ENCODE measurements around the gene COL1A1. TPM values are rescaled to one million over a fixed set of nuclear protein-coding genes. Genes with fewer than 3 reads are reported as not detected.
A peak's percentile ranks its signal among the peaks of the same experiment; 100 is the strongest.

The COL1A1 gene
- total RNA-seq, 6 donors from 2014 or later = 15.4 to 555 (median 117) TPM

DNA sequence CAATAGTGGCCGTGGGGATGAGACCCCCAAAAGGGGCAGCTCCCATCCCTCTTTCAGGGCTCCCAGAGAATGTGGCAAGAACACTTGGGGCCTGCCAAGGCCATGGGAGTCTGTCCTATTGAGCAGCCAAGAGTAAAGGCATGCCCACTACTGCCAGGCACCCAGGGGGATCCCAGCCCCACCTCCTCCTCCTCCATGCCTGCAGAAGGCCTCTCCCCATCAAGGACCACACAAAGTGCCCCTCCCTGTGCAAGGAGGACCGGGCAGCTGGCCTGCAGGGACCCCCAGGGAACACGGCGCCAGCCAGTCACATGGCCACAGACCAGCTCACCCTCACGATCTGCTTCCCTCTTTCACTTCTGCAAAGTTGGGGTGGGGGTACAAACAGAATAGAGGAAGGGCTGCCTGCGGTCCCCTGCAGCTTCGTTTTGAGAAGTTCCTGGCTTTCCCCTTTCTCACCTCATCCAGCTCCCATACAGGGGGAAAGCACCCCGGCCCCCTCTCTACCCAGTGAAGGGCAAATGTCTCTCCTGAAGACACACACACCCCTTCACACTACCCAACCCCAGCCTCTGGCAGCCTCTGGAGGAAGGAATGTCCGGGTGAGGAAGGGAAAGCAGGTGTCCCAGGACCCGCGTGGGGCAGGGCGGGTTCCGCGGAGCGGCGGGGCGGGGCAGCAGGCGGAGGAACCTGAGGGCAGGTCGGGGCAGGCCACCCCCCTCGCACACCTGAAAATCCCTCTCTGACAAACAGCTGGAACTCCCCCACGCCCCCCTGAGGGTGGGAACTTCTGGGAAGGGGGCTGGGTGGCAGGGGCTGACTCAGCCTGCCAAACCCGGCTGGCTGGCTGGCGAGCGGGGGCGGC, 53.0 kb downstream of the COL1A1 start:
- Histone ChIP-seq H3K27ac (peak overlapping the region; percentile 91 to 97 (median 94)), H3K27me3 (no peaks in the 10 kb centered on the region), H3K9me3 (no peaks in the 10 kb centered on the region), H3K36me3 (peaks cover 9 to 20% (median 18%) of the 10 kb centered on the region in 4 donors), H3K4me3 (peak overlapping the region; percentile 65 to 94 (median 85)), H3K4me1 (peaks cover 51 to 82% (median 58%) of the 10 kb centered on the region in 4 donors)
- DNase-seq (peak; percentile 78 to 93), ATAC-seq (ENCODE audit: low FRiP score in 2 of 2) (peak; percentile 17 to 32)
- TF ChIP-seq POLR2A (IDR thresholded peaks at IDR 0.05) (peak in 2 of 4 donors; percentile 28 to 39), EP300 (IDR thresholded peaks at IDR 0.05) (peak in 1 of 4 donors; percentile 10), POLR2AphosphoS5 (IDR thresholded peaks at IDR 0.05) (no peak)
- TF ChIP-seq, protein P1, sequence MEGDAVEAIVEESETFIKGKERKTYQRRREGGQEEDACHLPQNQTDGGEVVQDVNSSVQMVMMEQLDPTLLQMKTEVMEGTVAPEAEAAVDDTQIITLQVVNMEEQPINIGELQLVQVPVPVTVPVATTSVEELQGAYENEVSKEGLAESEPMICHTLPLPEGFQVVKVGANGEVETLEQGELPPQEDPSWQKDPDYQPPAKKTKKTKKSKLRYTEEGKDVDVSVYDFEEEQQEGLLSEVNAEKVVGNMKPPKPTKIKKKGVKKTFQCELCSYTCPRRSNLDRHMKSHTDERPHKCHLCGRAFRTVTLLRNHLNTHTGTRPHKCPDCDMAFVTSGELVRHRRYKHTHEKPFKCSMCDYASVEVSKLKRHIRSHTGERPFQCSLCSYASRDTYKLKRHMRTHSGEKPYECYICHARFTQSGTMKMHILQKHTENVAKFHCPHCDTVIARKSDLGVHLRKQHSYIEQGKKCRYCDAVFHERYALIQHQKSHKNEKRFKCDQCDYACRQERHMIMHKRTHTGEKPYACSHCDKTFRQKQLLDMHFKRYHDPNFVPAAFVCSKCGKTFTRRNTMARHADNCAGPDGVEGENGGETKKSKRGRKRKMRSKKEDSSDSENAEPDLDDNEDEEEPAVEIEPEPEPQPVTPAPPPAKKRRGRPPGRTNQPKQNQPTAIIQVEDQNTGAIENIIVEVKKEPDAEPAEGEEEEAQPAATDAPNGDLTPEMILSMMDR (IDR thresholded peaks at IDR 0.05) = no peak
- 0 to 3% methylated on average over 13 of the region's 25 CpGs for WGBS, 2 donors

DNA sequence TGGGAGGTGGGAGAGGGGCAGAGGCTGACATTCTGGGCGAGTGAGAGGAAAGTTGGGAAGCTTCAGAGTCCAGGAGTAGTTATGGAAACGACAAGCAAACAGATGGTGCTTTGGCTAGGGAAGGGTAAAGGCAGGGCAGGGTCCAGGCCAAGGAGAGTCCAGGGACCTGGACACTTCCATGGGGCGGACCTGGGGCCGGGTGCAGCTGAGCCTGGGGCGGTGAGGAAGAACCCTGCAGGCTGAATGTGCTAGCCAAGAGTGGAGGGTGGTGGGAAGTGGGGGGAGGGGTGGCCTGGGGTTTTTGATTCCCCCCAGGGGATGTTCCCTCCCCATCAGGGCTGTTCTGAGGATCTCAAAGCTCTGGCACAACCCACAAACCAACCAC, 53.6 kb downstream of the COL1A1 start:
- H3K4me1 ChIP-seq = peaks cover 45 to 84% (median 63%) of the 10 kb centered on the region in 4 donors
- no peaks in the 10 kb centered on the region for H3K9me3 ChIP-seq
- TF ChIP-seq POLR2A (IDR thresholded peaks at IDR 0.05) (no peak), POLR2AphosphoS5 (IDR thresholded peaks at IDR 0.05) (no peak), EP300 (IDR thresholded peaks at IDR 0.05) (no peak)
- TF ChIP-seq, protein P1 (IDR thresholded peaks at IDR 0.05) = no peak
- ATAC-seq (ENCODE audit: low FRiP score in 2 of 2) (no peak), DNase-seq (no peak)
- 8 to 22% methylated on average over 4 to 5 of the region's 5 CpGs for WGBS, 2 donors
- no peaks in the 10 kb centered on the region for H3K27me3 ChIP-seq
- H3K36me3 ChIP-seq = peaks cover 12 to 26% (median 25%) of the 10 kb centered on the region in 4 donors
- peak overlapping the region; percentile 91 to 97 (median 94) for H3K27ac ChIP-seq
- H3K4me3 ChIP-seq = peak overlapping the region; percentile 65 to 94 (median 85)

DNA sequence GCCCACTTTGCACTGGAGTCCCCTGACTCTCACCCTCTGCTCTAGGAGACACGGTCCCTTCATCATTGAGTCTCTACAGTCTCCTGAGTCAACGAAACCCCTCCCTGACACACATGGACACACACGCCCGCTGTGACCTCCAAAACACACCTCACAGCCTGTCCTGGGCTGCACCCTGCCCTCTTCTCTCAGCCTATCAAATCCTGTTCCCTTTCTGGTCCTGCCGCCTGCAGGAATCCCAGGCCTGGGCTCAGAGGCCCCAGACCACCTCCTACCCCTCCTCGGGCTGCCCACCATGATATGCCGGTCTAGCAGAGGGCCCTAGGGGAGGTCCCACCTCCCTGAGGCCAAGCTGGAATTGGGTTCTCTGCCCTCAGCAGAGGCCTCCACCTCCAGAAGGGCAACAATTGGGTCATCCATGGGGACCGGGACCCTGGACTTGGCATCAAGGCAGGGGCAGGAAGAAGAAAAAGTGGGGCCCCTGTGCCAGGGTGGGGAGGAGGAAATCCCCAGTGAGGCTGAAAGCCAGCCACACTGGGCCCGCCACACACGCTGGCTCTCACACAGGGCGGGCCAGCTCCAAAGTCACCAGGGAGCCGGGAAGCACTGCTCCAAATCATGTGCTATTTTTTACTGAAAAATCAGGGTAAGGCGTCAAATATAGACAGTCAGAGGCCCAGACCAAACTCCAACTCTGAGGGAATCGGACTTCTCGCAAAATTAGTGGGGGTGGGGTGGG, 54.3 kb downstream of the COL1A1 start:
- WGBS, 2 donors = 22 to 33% methylated on average over 11 to 15 of the region's 15 CpGs

DNA sequence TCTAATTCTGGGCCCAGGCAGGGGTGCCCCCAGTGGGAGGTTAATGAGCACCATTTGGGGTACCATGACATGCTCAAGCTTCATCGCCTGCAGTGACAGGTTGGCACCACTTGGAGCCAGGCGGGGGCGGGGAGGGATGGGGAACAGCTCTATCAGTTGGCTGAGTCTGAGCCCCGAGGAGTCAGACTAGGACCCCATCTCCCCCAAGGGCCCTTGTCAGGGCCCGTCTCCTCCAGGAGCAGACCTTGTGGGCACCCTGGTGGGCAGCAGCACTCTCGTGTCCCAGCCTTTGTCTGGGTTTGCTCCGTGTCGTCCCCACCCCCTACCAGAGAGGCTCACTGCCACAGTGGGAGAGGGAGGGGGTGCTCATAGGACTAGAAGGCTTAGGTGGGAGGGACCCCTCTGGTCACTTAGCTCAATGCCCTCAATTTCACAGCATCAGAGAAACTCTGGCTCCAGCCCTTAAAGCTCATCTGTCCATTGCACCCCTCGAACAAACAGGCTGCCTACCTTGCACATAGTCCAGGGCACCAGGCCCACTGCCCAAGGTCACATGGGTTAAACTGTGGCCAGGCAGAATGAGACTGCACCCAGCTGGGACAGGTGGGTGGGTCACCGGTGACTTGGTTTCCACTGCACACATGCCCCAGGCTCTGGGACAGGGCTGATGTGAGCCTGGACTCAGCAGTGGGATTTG, 55.1 kb downstream of the COL1A1 start:
- H3K9me3 ChIP-seq = no peaks in the 10 kb centered on the region
- no peak for ATAC-seq (ENCODE audit: low FRiP score in 2 of 2)
- WGBS, 2 donors = 73 to 75% methylated on average over 4 to 10 of the region's 10 CpGs
- peaks cover 48 to 84% (median 62%) of the 10 kb centered on the region in 4 donors for H3K4me1 ChIP-seq
- TF ChIP-seq POLR2A (IDR thresholded peaks at IDR 0.05) (no peak), EP300 (IDR thresholded peaks at IDR 0.05) (no peak)
- TF ChIP-seq, protein P1 (IDR thresholded peaks at IDR 0.05) = peak in 1 of 6 experiments; percentile 16
- DNase-seq = no peak
- H3K27me3 ChIP-seq = no peaks in the 10 kb centered on the region
- H3K4me3 ChIP-seq = peak overlapping the region; percentile 3 to 94 (median 79)
- peaks cover 12 to 41% (median 35%) of the 10 kb centered on the region in 4 donors for H3K36me3 ChIP-seq
- peak overlapping the region; percentile 36 to 97 (median 94) for H3K27ac ChIP-seq

More for the DNA sequence above, 54.3 kb downstream of the COL1A1 start:
- Histone ChIP-seq H3K4me3 (peak overlapping the region; percentile 65 to 94 (median 85)), H3K9me3 (no peaks in the 10 kb centered on the region), H3K4me1 (peaks cover 43 to 84% (median 64%) of the 10 kb centered on the region in 4 donors), H3K36me3 (peaks cover 12 to 34% (median 32%) of the 10 kb centered on the region in 4 donors), H3K27me3 (no peaks in the 10 kb centered on the region), H3K27ac (peak overlapping the region; percentile 91 to 97 (median 94))
- no peak for ATAC-seq (ENCODE audit: low FRiP score in 2 of 2)
- no peak for DNase-seq
- TF ChIP-seq, protein P1 (IDR thresholded peaks at IDR 0.05) = no peak
- TF ChIP-seq POLR2AphosphoS5 (IDR thresholded peaks at IDR 0.05) = peak in 1 of 2 donors; percentile 23
